GM12874 (cell line): Measurements from ENCODE around the gene NINJ2.

Experiments
- TF ChIP-seq, protein P1 (sequence below): IDR thresholded peaks from 2 replicates; pipeline ENCODE4 v1.5.1; 2011; ENCODE audit warnings: low read depth, mild to moderate bottlenecking, control low read depth, low read length, moderate library complexity; ENCODE audit not compliant: insufficient read depth

NINJ2 gene

DNA sequence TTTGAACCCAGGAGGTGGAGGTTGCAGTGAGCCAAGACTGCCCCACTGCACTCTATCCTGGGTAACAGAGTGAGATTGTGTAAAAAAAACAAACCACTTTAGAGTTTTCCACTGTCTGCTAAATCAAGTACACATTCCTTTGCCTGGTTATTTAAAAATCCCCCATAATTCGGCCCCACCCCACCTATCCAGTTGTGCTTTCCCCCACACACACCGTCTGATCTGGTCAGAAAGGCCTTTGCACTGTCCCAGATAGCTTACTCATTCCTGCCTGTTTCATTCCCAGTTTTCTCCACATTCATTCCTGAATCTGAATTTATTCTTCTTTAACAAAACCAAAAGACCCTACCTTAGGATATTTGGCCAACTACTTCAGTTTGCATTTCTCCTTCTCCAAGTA, 29.5 kb downstream of the NINJ2 start:
- TF ChIP-seq, protein P1, sequence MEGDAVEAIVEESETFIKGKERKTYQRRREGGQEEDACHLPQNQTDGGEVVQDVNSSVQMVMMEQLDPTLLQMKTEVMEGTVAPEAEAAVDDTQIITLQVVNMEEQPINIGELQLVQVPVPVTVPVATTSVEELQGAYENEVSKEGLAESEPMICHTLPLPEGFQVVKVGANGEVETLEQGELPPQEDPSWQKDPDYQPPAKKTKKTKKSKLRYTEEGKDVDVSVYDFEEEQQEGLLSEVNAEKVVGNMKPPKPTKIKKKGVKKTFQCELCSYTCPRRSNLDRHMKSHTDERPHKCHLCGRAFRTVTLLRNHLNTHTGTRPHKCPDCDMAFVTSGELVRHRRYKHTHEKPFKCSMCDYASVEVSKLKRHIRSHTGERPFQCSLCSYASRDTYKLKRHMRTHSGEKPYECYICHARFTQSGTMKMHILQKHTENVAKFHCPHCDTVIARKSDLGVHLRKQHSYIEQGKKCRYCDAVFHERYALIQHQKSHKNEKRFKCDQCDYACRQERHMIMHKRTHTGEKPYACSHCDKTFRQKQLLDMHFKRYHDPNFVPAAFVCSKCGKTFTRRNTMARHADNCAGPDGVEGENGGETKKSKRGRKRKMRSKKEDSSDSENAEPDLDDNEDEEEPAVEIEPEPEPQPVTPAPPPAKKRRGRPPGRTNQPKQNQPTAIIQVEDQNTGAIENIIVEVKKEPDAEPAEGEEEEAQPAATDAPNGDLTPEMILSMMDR = no peak

DNA sequence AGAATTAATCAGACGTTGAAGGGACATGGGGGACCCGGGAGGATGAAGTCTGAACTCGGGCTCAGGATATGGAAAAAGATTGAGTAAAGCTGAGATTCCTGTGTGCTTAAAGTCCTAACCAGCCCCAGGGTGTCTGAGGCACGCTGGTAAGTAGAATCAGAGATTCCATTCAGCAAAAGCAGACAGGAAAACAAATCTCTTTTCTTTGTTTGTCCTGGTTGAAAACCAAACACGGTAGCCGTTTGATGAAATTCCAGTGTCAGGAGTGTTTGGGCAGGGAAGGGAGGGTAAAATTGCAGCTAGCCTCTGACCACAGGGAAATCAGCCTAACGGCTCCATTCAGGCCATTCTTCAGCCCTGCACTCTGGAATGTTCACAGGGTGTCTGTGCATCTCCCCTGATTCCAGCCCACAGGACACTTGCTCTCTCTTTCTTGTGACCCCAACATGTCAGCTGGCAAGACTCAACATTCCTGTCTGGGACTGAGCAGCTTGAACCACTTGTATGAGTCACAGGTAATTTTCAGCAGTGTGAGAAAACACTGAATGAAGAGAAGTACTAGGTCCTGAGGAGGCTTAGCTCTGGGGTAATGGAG, 31.0 kb downstream of the NINJ2 start:
- TF ChIP-seq, protein P1 = no peak

DNA sequence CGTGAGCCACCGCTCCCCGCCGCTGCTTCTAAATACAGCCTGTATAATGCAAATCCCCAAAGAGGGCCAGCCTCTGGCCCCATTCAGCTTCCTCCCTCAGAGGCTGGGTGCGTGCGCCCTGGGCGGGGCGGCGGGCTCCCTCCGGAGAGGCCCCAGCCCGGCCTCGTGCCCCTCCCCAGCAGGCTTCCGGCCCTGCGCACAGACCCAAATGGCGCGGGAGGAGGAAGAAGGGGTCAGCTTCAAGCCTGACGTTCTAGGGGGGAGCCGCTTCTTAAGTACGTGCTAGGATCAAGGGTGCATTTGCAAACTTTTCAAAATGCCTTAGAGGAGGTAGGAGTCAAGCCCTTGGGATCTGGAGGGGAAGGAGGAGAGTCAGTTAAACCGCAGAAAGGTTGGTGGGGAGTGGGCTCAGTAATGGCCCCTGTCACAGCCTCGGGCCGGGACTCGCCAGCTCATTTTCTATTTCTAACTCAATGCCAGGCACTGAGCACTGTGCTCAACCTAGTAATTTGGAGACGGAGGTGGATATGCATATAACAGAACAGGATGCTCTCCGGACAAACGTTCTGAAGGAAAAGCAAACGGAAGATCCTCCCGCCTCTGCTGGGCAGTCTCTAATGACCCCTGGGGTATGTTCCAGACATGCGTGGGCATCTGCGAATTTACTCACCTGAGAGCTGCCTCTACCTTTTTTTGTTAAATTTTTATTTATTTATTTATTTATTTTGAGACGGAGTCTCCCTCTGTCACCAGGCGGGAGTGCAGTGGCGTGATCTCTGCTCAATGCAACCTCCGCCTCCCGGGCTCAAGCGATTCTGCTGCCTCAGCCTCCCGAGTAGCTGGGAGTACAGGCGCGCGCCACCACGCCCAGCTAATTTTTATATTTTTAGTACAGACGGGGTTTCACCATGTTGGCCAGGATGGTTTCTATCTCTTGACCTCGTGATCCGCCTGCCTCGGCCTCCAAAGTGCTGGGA, 32.3 kb downstream of the NINJ2 start:
- TF ChIP-seq, protein P1 = no peak

DNA sequence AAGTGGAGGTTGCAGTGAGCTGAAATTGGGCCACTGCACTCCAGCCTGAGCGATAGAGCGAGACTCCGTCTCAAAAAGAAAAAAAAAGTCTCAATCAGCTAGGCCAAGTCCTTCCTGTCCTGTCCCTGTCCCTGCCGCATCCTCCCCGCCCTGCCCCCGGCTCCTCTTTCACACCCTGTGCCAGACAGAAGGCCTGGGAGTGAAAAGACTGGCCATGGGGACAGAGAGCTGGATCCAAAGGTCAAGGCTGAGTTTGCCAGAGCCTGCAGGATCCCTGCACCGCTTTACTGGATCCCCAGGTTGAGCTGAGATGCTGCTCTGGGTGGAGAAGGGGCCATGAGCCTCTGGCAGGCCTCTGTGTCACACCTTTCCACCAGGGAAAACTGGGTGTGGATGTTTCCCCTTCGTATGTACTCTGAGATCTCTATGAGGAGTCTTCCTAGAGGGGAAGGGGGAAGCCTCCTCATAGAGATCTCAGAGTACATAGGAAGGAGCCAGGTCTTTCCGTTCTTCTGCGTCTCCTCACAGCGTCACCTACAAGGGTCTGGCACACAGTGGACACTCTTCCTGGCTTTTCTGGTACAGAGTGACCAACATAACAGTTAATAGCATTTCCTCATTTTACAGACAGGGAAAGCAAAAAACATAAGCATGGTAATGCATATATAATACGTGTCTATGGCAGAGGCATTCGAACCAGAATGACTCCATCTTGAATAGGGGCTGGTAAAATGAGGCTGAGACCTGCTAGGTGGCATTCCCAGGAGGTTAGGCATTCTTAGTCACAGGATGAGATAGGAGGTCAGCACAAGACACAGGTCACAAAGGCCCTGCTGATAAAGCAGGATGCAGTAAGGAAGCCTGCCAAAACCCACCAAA, 35.1 kb downstream of the NINJ2 start:
- TF ChIP-seq, protein P1 = no peak

DNA sequence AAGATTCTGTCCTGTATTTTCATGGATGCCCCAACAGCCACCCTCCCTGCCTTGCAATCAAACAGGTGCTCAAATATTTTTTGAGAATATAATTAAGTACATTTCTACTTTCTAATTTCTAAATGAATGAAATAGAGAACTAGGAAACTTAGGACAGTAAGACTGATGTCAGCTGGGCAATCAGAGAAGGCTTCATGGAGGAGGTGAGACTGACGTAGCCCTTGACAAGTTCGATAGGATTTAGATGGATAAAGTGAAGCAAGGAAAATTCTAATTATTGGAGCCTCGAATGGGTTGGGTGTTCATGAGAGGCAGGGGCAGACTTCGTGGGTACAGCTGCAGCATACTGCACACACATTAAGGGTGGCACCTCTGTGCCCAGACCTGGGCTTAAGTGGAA, 36.0 kb downstream of the NINJ2 start:
- TF ChIP-seq, protein P1 = no peak

DNA sequence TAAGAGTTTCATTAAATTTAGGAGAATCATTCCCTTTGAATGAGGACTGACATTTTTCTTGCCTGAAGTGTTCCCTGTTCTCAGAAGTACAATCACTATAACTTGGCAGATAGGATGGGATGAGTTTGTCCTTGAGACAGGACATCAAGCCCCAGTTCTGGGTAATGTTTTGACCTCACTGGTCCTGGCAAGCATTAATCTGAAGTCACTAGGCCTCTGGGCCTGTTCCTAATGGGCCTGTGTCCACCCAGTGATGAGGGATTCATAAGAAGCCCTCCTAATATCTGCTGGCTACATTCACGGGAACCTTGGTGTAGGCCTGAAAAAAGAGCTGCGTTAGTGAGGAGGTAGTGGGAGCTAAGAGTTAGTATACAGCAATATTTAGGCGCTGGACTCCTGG, 37.2 kb downstream of the NINJ2 start:
- TF ChIP-seq, protein P1 = no peak
